Islet of Langerhans (tissue), 1 donor: ENCODE measurements around the gene PIGM.

ENCODE experiments used
- FAIRE-seq: peaks from one replicate; lab custom pipeline; 2011; peaks lifted over from hg19 to GRCh38; lab: Jason Lieb, UNC

Gene PIGM

GRCh38 chr1:159986531-159986930, 45.3 kb downstream of the PIGM start:
- FAIRE-seq: no peak

- FAIRE-seq: no peak
Measured at GRCh38 chr1:159986093-159986492, 45.7 kb downstream of the PIGM start.

DNA sequence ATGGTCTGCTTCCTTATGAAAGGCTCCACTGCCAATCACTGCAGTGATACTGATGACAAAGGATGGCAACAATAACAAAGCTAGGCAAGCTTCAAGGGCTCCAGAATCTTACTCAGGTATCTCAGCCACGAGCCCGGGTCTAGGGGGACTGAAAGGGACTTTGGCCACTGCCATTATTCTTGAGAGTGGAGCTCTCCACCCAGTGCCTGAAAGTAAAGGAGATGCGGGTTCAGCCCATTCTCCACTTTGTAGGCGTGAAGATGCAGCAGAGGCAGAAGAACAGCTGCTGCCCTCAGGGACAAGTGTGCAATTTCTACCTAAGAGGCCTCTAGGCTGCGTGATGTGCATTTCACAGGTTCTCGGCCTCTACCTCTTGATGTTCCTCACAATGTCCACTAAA, 46.3 kb downstream of the PIGM start:
- FAIRE-seq: no peak

GRCh38 chr1:159983681-159984080, 48.1 kb downstream of the PIGM start:
- FAIRE-seq: no peak

GRCh38 chr1:159982280-159982679, 49.5 kb downstream of the PIGM start:
- FAIRE-seq: no peak

DNA sequence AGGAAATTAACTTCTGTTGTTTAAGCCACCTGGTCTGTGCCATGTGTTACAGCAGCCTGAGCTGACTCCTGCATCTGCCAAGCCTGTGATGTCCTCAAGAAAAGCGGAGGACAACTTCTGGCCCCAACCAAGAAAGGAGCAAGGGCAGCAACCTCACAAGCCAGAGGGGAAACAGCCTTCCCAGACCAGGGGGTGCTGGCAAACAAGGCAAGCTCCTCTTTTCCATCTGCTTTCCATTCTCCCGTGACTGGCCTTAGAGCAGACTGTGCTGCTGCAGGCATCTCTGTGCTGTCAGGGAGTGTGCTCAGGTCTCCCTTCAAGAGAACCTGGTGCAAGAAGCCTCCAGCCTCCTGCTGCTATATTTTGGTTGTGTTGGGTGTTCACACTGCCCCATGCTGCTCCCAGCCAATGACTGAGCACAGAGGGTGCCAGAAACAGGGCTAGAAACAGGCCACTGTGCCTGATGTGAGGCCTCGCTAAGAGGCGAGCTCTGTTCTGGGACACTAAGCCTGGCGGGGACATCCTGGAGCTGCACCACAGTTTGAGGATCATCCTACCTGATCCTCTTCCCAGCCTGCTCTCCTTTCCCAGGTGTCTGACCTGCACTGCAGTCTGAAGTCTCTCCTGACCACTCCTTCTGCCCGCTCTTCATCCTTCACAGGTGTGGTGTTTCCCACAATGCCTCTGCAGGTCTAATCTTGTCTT, 50.3 kb downstream of the PIGM start:
- FAIRE-seq: no peak

DNA sequence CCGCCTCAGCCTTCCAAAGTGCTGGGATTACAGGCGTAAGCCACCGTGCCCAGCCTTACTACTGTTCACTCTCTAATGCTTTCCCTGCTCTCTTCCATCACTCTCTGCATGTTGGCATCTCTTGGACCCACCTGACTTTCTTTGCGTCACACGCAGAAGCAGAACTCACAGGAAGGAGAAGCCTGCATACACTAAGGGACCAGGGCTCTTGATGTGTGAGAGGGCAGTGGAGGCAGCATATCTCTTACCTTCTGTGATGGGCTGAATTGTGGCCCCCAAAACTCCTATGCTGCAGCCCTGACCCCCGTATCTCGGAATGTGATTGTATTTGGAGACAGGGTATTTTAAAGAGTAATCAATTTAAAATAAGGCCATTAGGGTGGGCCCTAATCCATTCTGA, 51.0 kb downstream of the PIGM start:
- FAIRE-seq: no peak

- FAIRE-seq: no peak
Measured at GRCh38 chr1:159980076-159980475, 51.7 kb downstream of the PIGM start.

DNA sequence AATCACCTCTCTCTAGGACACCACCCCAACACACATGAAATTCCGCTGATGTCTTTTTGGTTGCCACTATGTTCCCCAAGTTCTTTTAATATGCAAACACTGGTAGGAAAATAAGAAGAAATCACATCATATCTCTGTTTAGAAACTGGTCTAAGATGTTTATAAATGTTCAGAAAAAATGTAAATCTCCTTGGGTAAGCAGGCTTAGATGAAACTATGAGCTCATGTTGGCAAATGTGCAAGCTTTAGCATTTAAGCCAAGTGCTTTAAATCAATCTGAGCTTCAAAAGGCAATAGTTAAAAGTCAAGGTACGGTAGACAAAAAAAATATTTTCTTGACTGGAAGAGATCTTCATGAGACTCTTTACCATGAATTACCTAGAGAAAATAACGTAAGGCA, 52.5 kb downstream of the PIGM start:
- no peak for FAIRE-seq

DNA sequence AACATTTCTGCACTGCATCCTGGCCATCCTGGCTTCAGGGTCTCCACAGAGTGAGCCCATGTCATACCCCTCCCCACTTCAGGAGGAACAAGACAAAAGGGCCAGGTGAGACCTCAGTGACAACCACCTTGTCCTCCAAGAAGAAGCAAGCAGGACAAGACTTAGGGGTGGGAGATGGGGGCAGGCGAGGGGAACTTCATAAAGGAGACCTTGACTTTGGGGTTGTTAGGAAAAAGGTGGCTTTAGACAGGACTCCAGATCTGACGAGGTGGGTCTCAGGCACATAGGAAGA, 53.7 kb downstream of the PIGM start:
- FAIRE-seq: no peak

GRCh38 chr1:159977364-159978106, 54.3 kb downstream of the PIGM start:
- FAIRE-seq: no peak
